GM18858 (cell line): Measurements from ENCODE around the gene CA12.
"Not testable (repeated sequence)": the region's sequence is repeated elsewhere in the genome, so short reads cannot be mapped to it uniquely, and the experiment has no call there.

Experiments used
- ATAC-seq: cut with Tn5 transposase; IDR thresholded peaks from one replicate; pipeline ENCODE4 v1.9.1; 2021; ENCODE audit not compliant: unreplicated experiment

Gene CA12

DNA sequence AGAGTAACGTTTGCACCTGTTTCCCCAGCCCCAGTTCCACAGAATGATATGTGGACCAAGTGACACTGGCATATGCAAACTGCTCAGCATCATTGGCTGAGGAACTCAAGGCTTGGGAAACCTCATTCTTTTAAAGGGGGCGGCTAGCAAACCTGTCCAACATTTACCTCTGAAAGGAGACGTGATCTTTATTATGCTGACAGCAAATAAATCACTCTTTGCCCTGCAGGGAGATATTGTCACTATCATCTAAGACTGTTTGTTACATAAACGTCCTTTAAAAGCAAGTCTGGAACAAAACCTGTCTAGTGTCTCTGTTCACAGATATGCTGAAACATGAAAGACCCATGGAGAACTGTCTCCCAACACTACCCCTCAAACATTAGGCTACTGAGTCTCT is 21.5 kb downstream of the CA12 start:
- ATAC-seq: no peak

GRCh38 chr15:63358241-63359029 is 23.2 kb downstream of the CA12 start:
- no peak for ATAC-seq

GRCh38 chr15:63357731-63358130 is 23.9 kb downstream of the CA12 start:
- ATAC-seq: no peak

DNA sequence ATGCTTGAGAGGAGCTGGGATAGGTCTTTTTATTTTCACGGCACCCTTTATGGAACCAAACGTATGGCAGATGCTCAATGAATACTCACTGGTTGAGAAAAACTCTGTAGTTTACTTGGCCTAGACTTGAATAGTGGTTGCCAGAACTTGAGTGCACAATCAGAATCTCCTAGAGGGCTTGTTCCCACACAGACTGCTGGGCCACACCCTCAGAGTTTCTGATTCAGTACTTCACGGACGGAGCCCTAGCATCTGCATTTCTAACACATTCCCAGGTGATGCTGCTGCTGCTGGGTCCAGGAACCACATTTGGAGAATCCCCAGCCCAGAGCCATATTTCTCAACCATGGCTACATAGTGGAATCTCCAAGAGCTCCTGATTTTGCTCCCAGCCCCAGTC is 24.6 kb downstream of the CA12 start:
- no peak for ATAC-seq

- no peak for ATAC-seq
These were observed 26.6 kb downstream of the CA12 start for GRCh38 chr15:63354821-63355650.

DNA sequence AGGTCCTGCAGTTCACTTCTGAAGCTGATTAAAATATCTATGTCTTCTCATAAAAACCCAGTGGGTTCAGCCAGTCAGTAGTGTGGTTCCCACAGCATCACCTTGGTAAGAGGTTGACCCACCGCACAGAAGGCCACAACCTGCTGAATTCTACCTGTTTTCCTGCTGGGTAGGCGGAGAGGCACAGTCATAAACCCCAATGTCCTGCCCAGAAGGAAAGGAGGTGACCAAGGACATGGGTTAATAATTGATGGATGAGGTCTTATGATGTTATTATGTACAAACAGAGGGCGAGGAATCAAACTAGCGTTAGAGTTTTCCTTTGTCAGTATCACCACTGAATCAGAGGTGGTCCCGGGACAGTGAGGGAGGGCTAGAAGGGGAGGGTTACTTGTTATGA is 27.8 kb downstream of the CA12 start:
- no peak for ATAC-seq

DNA sequence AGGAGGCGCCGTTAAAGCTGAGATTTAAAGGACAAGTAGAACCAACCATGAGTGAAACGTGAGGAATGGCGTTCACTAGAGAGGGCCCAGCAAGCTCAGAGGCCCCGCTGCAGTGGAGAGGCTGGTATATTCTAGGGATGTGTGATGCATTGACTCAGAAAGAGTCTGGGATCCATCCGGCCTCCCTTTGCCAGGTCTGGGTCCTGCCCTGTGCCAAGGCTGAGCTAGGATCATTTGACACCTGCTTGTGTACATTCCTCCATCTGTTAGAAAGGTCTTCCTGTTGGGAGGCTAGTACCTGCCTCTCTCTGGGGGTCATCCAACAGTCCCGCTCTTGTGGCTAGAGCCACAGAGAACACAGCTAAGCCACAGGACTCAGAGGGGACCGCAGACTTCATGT is 28.4 kb downstream of the CA12 start:
- no peak for ATAC-seq

DNA sequence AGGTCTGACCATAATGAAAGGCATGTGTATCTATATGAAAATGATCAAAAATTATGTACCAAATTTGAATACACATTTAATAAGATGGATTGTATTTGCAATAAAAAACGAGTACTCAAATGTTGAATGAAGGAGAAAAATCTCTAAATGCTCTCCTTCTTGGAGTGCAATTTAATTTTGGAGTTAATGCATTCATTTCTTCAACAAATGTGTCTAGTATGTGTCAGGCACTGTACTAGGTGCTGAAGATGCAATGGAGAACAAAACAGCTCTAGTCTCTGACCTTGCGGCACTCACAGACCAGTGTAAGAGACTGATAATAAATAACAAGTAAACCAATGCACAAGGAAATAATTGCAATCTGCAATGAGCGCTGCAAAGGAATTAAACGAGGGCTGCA is 28.8 kb downstream of the CA12 start:
- ATAC-seq: no peak

- ATAC-seq: no peak
These were observed 30.5 kb downstream of the CA12 start for GRCh38 chr15:63351170-63351569.

- ATAC-seq: no peak
These were observed 31.4 kb downstream of the CA12 start for GRCh38 chr15:63350178-63350621.

DNA sequence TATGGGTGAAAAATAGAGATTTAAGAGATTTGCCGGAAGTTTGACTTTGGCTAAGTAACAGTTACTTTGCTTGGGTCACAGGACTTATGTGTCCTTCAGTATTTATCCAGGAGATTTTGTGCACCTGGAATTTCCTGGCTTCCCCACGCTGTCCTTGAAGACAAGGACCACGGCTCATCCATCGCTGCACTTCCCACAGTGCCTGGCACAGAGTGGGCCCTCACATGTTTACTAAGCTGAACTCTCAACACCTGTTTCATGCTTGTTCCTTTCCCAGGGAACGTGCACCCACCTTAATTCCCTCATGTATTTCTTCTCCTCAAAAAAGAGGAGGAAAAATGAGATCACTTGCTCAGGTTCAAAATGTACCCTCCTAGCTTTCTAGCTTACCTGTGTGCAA is 32.0 kb downstream of the CA12 start:
- no peak for ATAC-seq

DNA sequence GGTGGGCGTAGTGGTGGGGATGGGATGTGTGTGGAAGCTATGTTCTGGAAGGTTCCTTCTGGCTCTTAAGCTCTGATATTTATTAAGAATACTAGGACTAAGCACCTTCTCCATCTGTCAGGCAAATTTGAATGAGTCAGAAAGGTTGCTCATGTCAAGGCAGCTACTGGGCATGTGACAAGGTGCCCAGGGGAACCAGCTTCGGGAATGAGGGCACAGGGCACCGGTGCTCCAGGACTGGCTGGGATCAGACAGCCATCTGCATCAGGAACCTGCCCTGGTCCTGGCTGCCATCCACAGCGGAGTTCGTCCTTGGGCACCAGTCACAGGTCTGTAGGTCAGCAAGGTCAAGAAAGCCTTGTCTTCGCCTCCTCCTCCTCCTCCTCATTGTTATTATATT is 32.5 kb downstream of the CA12 start:
- ATAC-seq: no peak

- no peak for ATAC-seq
These were observed 33.3 kb downstream of the CA12 start for GRCh38 chr15:63348392-63348791.

- no peak for ATAC-seq
These were observed 34.4 kb downstream of the CA12 start for GRCh38 chr15:63347074-63347857.

DNA sequence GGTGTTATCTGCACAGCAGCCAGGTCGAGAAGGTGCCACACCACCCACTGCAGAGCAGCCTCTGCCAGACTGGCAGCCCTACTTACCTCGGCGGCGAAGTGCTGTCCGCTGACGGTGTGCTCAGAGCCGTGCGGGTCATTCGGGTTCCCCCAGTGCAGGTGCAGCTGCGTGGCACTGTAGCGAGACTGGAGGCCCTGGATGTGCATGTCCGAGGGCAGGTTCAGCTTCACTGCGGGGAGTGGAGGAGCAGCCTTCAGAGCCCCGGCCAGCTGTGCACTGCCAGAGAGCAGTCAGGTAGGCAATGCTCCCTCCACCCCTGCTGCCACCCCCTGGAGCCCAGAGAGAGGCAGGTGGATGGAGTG is 36.3 kb downstream of the CA12 start:
- ATAC-seq: no peak

DNA sequence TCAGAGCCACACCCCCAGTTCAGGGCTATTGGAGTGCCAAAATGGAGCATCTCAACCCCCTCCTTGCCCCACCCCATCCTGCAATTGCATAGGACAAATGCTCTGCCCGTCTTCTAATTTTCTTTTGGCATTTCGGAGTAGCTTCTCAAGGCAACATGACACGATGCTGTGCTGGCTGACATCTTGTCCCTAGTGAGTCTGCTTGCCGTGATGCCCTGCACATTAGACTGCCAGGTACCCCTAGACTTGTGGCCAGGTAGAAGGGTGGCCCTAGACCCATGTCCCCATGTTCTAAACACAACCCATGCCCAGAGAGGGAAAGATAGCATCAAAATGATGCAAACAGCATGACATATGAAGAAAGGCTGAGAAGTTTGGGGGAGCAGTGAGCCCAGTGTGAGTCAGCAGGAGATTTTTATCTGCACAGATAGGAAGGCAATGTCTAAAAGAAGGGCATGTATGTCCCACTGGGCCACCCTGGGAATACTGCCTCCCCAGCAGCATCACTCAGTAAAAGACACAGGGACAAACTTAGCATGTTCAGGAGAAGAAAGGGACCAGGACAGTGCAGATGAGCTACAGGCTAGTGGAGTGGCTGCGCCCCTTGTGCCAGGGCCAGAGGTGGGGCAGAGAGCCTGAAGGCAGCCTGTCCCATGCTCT is 36.8 kb downstream of the CA12 start:
- ATAC-seq: no peak

GRCh38 chr15:63342996-63343562 is 38.6 kb downstream of the CA12 start:
- ATAC-seq: not testable (repeated sequence)

GRCh38 chr15:63341898-63342297 is 39.7 kb downstream of the CA12 start:
- ATAC-seq: no peak

DNA sequence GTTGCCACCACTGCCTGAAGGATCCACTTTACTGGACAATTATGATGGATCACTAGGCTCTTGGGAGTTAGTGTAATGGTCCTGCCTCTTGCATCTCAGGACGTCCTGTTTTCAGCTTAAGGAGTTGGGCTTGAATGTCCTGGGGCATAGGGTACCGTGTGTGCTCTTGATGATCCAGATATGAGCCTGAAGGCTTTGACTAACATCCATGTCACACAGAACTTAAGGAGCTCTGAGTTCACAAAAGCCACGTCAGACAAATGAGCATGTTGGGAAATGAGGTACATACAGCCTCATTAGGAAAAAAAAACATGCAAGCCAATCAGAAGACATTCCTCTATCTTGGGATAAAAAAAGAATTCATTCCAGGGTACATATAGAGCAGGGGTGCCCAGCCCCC is 40.8 kb downstream of the CA12 start:
- no peak for ATAC-seq

- no peak for ATAC-seq
These were observed 41.3 kb downstream of the CA12 start for GRCh38 chr15:63340353-63340752.

GRCh38 chr15:63339836-63340235 is 41.8 kb downstream of the CA12 start:
- no peak for ATAC-seq
